Pancreas (tissue), 10 donors: ENCODE results near the gene MIF. TPM values are rescaled to one million over a fixed set of nuclear protein-coding genes. Genes with fewer than 3 reads are reported as not detected.
"Not testable (repeated sequence)": the region's sequence is repeated elsewhere in the genome, so short reads cannot be mapped to it uniquely, and the experiment has no call there.

Experiments used
- ATAC-seq, 4 donors: fragments of 200-7000 bp; cut with Tn5 transposase; one replicate each; pipeline versions ENCODE4 v1.8.0 to v1.9.1; 2020; ENCODE audit warnings: mild to moderate bottlenecking in 4 of 4, moderate library complexity in 4 of 4
- DNase-seq, 6 donors: peaks; one replicate each; pipeline ENCODE4 v3.0.0-alpha.2; 2020
- FAIRE-seq: peaks from 2 replicates; lab custom pipeline; 2012; peaks lifted over from hg19 to GRCh38; lab: Jason Lieb, UNC
- H3K27ac ChIP-seq, 4 donors: fragments of 200-600 bp; sonication (generic); 1 replicate in 3 of 4; 2 replicates in 1 of 4; pipeline versions ENCODE4 v1.5.0 to v1.8.0; 2020
- H3K27me3 ChIP-seq, 4 donors: fragments of 200-600 bp; one replicate each; pipeline ENCODE4 v1.8.0; 2021
- H3K36me3 ChIP-seq, 3 donors: fragments of 200-600 bp; sonication (generic) in 1 of 3; one replicate each; pipeline versions ENCODE4 v1.5.0 to v1.8.0; 2020 to 2021
- H3K4me1 ChIP-seq, 3 donors: fragments of 200-600 bp; one replicate each; pipeline ENCODE4 v1.8.0; 2021
- H3K4me3 ChIP-seq, 4 donors: fragments of 200-600 bp; sonication (generic) in 2 of 4; one replicate each; pipeline versions ENCODE4 v1.5.0 to v1.8.0; 2020 to 2021
- H3K9me3 ChIP-seq, 4 donors: fragments of 200-600 bp; one replicate each; pipeline ENCODE4 v1.8.0; 2021
- WGBS, 2 donors: extraction: QIAGEN DNeasy Blood & Tissue Kit; methylation state at CpG; one replicate each; pipeline ENCODE4 v1.1.7; 2013; 5-methylcytosine and 5-hydroxymethylcytosine counted together
- intact Hi-C, 3 donors: fragments of 100-400 bp; cut with DNase I; formaldehyde crosslinking; loops; one replicate each; pipeline versions ENCODE4 v1.11.1 to v1.14.2; 2022
- polyA plus RNA-seq, 2 donors: library from polyadenylated mRNA; stranded (reverse); fragments of 200-250 nt; gene quantifications; one replicate each; pipeline ENCODE4 v1.2.3, GENCODE V29; 2013
- total RNA-seq, 6 donors: library from RNA; stranded (reverse); fragmentation: NEBNext Ultra II Directional in 4 of 6; extraction: Animal tissue kit (Norgen Biotek cat#: 25700) in 4 of 6; gene quantifications; one replicate each; pipeline versions ENCODE4 v1.2.1 to v1.2.4, GENCODE V29; 2021 to 2023
- TF ChIP-seq, protein P1 (sequence below), 4 donors: fragments of 200-600 bp; sonication (generic) in 3 of 4; IDR thresholded peaks; one replicate each; pipeline versions ENCODE4 v1.5.0 to v1.8.0; 2021; ENCODE audit warnings: antibody characterized with exemption in 4 of 4
- donor health status: healthy with polysubstance abuse.
- donor health status: DM: no; HTN: no; CAD: no; lungs with moderate emphysema.
- donor health status: DM: no; HTN: no; CAD: no.
- donor health status: control.
- donor health status: control.
- donor health status: Bipolar disorder and iron deficiency.
- donor health status: DM: yes; HTN: yes; CAD: no.
- donor health status: DM: no; HTN: no; CAD: no.
- donor health status: DM: no; HTN: no; CAD: no.
- donor health status: DM: yes; HTN: yes; CAD: no.

MIF gene
- total and polyA plus RNA-seq, 8 donors, result 128 to 476 (median 227) TPM

DNA sequence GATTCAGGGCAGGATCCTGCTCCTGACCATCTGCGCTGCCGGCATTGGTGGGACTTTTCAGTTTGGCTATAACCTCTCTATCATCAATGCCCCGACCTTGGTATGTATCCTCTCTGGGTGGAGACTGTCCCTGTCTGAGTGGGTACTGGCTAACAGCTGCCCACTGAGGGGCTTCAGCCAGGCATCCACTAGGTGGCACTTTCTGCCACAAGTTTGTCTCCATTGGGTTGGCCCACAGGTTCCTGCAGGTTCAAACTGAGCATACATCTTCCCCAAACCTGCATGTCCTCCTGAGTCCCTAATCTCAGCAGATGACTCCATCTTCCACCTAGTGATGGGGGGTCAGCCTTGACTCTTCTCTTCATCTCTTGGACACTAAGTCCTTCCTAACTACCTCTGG lies 32.1 kb upstream of the MIF start:
- intact Hi-C loops, result no loop called here
- Histone ChIP-seq H3K9me3 (no peaks in the 10 kb centered on the region), H3K4me3 (no peak overlapping the region), H3K27me3 (no peaks in the 10 kb centered on the region), H3K4me1 (no peaks in the 10 kb centered on the region), H3K27ac (no peak overlapping the region), H3K36me3 (no peaks in the 10 kb centered on the region)
- no peak for FAIRE-seq
- no peak for ATAC-seq
- 67 to 80% methylated on average over 3 of the region's 3 CpGs for WGBS, 2 donors
- TF ChIP-seq, protein P1, sequence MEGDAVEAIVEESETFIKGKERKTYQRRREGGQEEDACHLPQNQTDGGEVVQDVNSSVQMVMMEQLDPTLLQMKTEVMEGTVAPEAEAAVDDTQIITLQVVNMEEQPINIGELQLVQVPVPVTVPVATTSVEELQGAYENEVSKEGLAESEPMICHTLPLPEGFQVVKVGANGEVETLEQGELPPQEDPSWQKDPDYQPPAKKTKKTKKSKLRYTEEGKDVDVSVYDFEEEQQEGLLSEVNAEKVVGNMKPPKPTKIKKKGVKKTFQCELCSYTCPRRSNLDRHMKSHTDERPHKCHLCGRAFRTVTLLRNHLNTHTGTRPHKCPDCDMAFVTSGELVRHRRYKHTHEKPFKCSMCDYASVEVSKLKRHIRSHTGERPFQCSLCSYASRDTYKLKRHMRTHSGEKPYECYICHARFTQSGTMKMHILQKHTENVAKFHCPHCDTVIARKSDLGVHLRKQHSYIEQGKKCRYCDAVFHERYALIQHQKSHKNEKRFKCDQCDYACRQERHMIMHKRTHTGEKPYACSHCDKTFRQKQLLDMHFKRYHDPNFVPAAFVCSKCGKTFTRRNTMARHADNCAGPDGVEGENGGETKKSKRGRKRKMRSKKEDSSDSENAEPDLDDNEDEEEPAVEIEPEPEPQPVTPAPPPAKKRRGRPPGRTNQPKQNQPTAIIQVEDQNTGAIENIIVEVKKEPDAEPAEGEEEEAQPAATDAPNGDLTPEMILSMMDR (IDR thresholded peaks at IDR 0.05), result peak in 3 of 4 donors; percentile 16 to 20 (median 19)
- peak in 1 of 6 donors; percentile 60 for DNase-seq

DNA sequence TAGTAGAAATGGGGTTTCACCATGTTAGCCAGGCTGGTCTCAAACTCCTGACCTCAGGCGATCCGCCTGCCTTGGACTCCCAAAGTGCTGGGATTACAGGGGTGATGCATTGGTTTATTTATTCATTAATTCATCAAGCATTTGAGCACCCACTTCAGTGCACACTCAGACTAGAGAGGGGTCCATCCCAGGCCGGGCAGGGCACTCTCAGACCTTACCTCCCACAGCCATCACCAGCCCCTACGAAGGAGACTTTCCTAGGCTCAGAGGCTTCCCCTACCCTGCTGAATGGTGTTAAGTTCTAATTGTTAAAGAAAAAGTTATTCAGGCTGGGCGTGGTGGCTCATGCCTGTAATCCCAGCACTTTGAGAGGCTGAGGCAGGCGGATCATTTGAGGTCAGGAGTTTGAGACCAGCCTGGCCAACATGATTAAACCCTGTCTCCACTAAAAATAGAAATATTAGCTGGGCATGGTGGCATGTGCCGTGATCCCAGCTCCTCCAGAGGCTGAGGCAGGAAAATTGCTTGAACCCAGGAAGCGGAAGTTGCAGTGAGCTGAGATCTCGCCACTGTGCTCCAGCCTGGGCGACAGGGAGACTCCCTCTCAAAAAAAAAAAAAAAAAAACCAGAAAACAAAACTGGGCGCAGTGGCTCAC lies 29.6 kb upstream of the MIF start:
- 70 to 84% methylated on average over 11 of the region's 11 CpGs for WGBS, 2 donors
- not testable (repeated sequence) for FAIRE-seq

DNA sequence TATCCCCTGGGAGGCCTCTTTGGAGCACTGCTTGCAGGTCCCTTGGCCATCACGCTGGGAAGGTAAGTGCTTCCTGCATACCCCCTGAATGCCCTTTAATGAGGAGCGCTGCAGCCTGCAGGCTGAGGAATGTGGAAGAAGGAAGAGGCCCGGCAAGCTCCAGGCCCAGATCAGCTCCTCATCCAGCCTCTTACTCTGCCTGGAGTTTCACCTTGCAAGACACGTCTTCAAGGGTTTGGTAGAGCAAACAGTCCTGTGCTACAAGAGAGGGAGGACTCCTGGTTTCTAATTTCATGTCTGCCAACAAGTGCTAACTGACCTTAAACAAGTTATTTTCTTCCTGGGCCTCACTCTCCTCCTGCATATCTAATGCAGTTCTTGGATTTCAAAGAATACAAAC lies 25.6 kb upstream of the MIF start:
- ATAC-seq, result no peak
- no peak for DNase-seq
- Histone ChIP-seq H3K27ac (no peak overlapping the region), H3K4me3 (no peak overlapping the region), H3K36me3 (peaks cover 0 to 21% (median 0%) of the 10 kb centered on the region in 3 donors), H3K9me3 (no peaks in the 10 kb centered on the region), H3K27me3 (no peaks in the 10 kb centered on the region), H3K4me1 (no peaks in the 10 kb centered on the region)
- FAIRE-seq, result no peak
- 87 to 93% methylated on average over 4 of the region's 4 CpGs for WGBS, 2 donors
- TF ChIP-seq, protein P1 (IDR thresholded peaks at IDR 0.05), result no peak
- intact Hi-C loops, result no loop called here

More for the DNA sequence above, 29.6 kb upstream of the MIF start:
- H3K27ac ChIP-seq, ATAC-seq, H3K4me3 ChIP-seq, intact Hi-C loops, H3K4me1 ChIP-seq, H3K27me3 ChIP-seq, H3K9me3 ChIP-seq, DNase-seq: not testable (repeated sequence)
- peaks cover 0 to 21% (median 0%) of the 10 kb centered on the region in 3 donors for H3K36me3 ChIP-seq

DNA sequence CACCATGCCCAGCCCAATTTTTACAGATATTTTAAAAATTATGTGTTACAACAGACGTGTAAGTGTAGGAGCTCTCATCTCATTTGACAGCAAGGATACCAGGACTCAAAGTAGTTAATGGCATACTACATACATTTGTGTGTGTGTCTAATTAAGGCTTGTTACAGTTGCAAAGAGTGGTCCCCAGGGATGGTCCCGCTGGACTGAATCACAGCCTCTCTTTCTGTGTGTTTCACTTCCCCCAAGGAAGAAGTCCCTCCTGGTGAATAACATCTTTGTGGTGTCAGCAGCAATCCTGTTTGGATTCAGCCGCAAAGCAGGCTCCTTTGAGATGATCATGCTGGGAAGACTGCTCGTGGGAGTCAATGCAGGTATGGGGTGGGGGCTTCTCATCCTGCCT lies 19.3 kb upstream of the MIF start:
- DNase-seq (no peak), FAIRE-seq (no peak), ATAC-seq (no peak)
- Histone ChIP-seq H3K27ac (no peak overlapping the region), H3K9me3 (no peaks in the 10 kb centered on the region), H3K27me3 (no peaks in the 10 kb centered on the region), H3K36me3 (peaks cover 0 to 12% (median 0%) of the 10 kb centered on the region in 3 donors), H3K4me1 (no peaks in the 10 kb centered on the region), H3K4me3 (no peak overlapping the region)
- 95% methylated on average over 4 of the region's 4 CpGs for WGBS, 2 donors
- TF ChIP-seq, protein P1 (IDR thresholded peaks at IDR 0.05), result no peak
- intact Hi-C loops, result no loop called here

DNA sequence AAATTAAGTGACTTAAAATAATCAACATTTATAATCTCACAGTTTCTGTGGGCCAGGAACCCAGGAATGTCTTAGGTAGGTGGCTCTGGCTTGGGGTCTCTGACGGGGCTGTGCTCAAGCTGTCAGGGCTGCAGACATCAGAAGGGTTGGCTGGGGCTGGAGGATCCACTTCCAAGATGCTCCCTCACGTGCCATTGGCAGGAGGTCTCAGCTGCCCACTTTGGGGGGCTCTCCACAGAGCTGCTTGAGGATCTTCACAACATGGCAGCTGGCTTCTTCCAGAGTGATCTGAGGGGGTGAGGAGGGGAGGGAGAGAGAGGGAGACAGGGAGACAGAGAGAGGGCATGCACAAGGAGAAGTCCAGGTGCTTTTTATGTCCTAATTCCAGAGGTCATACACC lies 18.4 kb upstream of the MIF start:
- intact Hi-C loops, result no loop called here
- H3K27ac ChIP-seq, result no peak overlapping the region
- DNase-seq, result no peak
- no peak overlapping the region for H3K4me3 ChIP-seq
- no peaks in the 10 kb centered on the region for H3K4me1 ChIP-seq
- no peak for FAIRE-seq
- H3K36me3 ChIP-seq, result peaks cover 0 to 12% (median 0%) of the 10 kb centered on the region in 3 donors
- H3K9me3 ChIP-seq, result no peaks in the 10 kb centered on the region
- no peak for ATAC-seq
- TF ChIP-seq, protein P1 (IDR thresholded peaks at IDR 0.05), result no peak
- H3K27me3 ChIP-seq, result no peaks in the 10 kb centered on the region
- 90 to 92% methylated on average over 2 of the region's 2 CpGs for WGBS, 2 donors
